WI38 (cell line): ENCODE data around the gene NLGN1.

Experiments used
- H3K4me3 ChIP-seq: 2 replicates; pipeline ENCODE4 v1.5.1; 2011; ENCODE audit warnings: low read depth, mild to moderate bottlenecking, control low read depth, low read length
- TF ChIP-seq, protein P1 (sequence below): IDR thresholded peaks from 2 replicates; pipeline ENCODE4 v1.5.1; 2012; ENCODE audit warnings: low read depth, mild to moderate bottlenecking, control low read depth, low read length

NLGN1 gene

DNA sequence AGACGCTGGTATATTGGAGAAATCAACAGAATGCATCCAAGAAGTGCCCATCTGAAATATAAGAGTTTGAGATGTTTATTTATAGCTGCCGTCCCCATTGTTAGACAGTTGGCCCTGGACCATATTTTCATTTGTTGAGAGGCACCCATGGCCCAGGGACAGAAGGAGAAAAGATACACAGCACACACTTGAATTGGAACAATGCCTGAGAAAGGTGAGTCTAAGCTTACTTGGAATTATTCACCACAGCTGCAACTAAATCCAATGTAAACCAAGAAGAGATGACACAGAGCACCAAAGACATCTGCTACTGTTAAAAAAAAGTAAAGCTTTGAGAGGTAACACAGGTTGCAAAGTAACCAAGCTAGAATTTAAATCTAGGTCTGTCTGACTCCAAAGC lies 936.1 kb downstream of the NLGN1 start:
- no peak overlapping the region for H3K4me3 ChIP-seq
- TF ChIP-seq, protein P1, sequence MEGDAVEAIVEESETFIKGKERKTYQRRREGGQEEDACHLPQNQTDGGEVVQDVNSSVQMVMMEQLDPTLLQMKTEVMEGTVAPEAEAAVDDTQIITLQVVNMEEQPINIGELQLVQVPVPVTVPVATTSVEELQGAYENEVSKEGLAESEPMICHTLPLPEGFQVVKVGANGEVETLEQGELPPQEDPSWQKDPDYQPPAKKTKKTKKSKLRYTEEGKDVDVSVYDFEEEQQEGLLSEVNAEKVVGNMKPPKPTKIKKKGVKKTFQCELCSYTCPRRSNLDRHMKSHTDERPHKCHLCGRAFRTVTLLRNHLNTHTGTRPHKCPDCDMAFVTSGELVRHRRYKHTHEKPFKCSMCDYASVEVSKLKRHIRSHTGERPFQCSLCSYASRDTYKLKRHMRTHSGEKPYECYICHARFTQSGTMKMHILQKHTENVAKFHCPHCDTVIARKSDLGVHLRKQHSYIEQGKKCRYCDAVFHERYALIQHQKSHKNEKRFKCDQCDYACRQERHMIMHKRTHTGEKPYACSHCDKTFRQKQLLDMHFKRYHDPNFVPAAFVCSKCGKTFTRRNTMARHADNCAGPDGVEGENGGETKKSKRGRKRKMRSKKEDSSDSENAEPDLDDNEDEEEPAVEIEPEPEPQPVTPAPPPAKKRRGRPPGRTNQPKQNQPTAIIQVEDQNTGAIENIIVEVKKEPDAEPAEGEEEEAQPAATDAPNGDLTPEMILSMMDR: no peak

DNA sequence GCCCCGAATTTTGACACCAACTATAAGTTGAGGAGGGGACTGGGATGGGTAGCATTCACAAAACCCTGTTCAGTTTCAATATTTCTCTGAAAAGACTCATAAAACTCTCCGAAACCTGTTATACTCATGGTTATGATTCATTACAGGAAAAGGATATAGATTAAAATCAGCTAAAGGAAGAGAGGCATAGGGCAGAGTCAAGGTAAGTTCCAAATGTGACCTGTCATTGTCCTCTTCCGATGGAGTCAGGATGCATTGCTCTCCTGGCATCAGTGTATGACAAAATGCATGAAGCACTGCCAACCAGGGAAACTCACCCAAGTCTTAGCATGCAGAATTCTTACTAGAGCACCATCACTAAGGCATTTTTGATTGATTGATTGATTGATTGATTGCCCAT lies 936.6 kb downstream of the NLGN1 start:
- TF ChIP-seq, protein P1: no peak
- H3K4me3 ChIP-seq: no peak overlapping the region

DNA sequence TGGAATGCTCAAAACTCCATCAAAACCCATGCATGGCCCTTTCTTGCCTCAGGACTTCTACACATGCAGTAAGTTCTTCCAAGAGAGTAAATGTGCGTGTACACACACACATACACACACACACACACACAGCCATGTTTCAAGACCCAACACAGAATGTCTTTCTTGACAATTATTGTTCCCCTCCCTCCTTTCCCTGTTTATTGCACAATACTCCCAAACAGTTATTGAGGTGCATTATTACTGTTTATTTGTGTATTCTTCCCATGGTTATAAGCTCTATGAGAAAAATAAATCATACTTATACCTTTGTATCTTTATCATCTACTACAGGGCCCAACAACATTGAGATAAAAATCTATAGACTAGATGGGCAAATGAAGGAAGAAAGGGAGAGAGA lies 937.8 kb downstream of the NLGN1 start:
- TF ChIP-seq, protein P1: no peak
- H3K4me3 ChIP-seq: no peak overlapping the region

DNA sequence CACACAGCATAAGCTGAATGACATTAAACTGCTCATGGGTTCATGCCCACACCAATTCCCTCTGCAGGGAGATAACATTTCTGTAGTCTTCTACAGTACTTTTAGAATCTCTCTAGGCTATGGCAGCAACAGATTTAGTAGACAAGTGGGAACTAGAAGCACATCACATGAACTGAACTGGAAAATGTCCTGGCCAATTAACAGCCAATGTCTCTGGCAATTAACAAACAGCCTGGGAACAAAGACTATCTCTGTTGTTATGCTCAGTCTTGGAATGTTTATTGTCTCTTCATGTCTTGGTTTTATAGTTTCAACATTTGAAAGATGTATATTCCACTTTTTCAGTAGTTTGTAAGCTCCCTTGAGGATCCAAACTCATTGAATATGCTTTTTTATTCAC lies 938.4 kb downstream of the NLGN1 start:
- no peak overlapping the region for H3K4me3 ChIP-seq
- TF ChIP-seq, protein P1: no peak
